Uterus (tissue), 2 donors: ENCODE data around the gene DNAH6.

Experiments
- POLR2A ChIP-seq, 2 donors: fragments of 450-650 bp; IDR thresholded peaks; one replicate each; pipeline ENCODE4 v1.6.1; 2016; ENCODE audit warnings: antibody characterized with exemption in 2 of 2, mild to moderate bottlenecking in 1 of 2, moderate library complexity in 1 of 2
- TF ChIP-seq, protein P1 (sequence below), 4 experiments: fragments of 200-600 bp in 2 of 4; fragments of 450-650 bp in 2 of 4; sonication (generic) in 2 of 4; IDR thresholded peaks; one replicate each; pipeline ENCODE4 v1.5.1; 2016 to 2019; ENCODE audit warnings: antibody characterized with exemption in 4 of 4, mild to moderate bottlenecking in 2 of 4, moderate library complexity in 1 of 4

DNA sequence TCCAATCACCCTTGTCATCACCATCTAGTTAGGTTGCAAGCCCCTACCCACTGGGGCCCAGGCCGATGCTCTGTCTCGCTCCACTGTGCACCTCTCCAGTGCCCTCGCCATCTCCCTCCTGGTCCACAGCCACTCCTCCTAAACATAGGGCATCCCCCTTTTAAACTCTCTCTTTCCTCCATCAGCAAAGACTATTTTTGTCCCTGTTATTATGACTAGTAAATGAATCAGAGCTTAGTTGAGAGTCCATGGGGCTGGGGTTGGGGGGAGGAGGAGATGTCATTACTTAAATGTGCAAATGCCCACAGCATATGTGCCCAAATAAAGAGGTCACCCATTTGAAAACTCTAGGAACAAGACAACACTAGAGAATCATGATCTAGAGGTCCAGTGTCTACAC is 197.1 kb downstream of the DNAH6 start:
- TF ChIP-seq, protein P1, sequence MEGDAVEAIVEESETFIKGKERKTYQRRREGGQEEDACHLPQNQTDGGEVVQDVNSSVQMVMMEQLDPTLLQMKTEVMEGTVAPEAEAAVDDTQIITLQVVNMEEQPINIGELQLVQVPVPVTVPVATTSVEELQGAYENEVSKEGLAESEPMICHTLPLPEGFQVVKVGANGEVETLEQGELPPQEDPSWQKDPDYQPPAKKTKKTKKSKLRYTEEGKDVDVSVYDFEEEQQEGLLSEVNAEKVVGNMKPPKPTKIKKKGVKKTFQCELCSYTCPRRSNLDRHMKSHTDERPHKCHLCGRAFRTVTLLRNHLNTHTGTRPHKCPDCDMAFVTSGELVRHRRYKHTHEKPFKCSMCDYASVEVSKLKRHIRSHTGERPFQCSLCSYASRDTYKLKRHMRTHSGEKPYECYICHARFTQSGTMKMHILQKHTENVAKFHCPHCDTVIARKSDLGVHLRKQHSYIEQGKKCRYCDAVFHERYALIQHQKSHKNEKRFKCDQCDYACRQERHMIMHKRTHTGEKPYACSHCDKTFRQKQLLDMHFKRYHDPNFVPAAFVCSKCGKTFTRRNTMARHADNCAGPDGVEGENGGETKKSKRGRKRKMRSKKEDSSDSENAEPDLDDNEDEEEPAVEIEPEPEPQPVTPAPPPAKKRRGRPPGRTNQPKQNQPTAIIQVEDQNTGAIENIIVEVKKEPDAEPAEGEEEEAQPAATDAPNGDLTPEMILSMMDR (IDR thresholded peaks at IDR 0.05): no peak
- TF ChIP-seq POLR2A (IDR thresholded peaks at IDR 0.05): no peak
